Measurements from ENCODE around the gene SRGAP3.

The SRGAP3 gene

DNA sequence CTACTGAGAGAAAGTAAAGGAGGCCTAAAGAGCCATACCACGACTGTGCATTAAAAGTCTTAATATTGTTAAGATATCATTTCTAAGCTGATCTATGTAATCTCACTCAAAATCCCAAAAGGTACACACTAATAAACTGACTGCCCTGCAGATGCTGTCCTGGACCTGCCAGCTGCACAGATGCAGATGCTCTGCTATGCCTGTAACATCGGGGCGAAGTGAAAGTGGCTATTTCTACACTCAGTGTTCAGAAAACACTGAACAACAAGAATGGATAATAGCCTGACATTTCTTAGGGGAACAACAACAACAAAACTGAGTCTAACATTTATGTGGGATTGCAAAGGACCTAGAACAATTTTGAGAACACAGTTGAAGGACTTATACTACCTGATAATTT lies 318.1 kb downstream of the SRGAP3 start:
- ATAC-seq (replicated peaks; ENCODE audit: extremely low read depth, poor library complexity, severe bottlenecking) = no peak
- H3K4me3 Mint-ChIP-seq = no peak overlapping the region
- no peak overlapping the region for H3K27ac Mint-ChIP-seq (ENCODE audit: low read depth)
- peaks cover 8% of the 10 kb centered on the region for H3K36me3 Mint-ChIP-seq (ENCODE audit: insufficient read depth)
- DNase-seq (ENCODE audit: low spot score in 2 of 2) = no peak
- H3K4me1 Mint-ChIP-seq = no peaks in the 10 kb centered on the region
- no peaks in the 10 kb centered on the region for H3K27me3 Mint-ChIP-seq
- no peaks in the 10 kb centered on the region for H3K9me3 Mint-ChIP-seq

All from central memory CD8-positive, alpha-beta T cell (primary cell).